ENCODE measurements around the gene SLC22A4.

The SLC22A4 gene

GRCh38 chr5:132275367-132276220, 18.6 kb upstream of the SLC22A4 start:
- DNase-seq (ENCODE audit: low read depth) = no peak

GRCh38 chr5:132277256-132277655, 16.9 kb upstream of the SLC22A4 start:
- no peak for DNase-seq (ENCODE audit: low read depth)

DNA sequence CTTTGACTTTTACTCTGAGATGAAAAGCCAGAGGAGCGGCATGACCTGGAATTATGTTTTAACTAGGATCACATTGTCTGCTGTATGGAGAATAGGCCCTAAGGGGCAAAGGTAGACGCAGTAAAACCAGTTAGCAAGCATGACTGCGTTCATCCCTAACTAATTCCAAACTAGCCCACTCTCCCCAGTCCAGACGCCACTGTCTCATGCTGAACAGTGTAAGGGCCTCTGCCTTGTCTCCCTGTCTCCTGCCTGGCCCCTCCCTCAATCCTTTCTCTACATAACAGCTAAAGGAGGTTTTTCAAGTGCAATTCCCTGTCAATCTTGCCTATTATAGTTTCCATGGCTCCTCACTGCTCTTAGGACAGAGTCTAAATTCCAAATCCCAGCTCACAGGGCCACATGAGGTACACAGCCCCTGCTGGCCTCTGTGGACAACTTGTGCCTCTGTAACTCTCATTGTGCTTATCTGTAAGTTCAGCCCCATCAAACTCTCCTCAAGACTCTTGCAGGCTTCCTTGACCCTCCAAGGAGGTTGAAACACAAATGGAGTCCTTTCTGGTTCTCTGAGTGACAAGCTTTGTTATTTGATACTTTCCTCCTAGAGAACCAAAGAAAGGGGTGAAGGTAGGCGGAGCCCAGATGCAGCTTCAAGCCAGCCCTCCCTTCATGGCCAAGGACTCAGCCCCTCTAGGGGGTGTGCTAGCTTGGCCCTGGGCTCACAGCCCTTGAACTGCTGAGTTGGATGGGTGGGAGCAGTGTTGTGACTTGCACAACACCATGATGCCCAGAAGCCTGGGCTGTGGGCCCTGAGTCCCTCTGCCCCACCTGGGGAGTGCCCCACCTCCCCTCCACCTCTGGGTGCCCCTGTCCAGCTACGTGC, 16.0 kb upstream of the SLC22A4 start:
- no peak for DNase-seq (ENCODE audit: low read depth)

- DNase-seq (ENCODE audit: low read depth) = no peak
Observed at GRCh38 chr5:132279801-132280200, 14.4 kb upstream of the SLC22A4 start.

DNA sequence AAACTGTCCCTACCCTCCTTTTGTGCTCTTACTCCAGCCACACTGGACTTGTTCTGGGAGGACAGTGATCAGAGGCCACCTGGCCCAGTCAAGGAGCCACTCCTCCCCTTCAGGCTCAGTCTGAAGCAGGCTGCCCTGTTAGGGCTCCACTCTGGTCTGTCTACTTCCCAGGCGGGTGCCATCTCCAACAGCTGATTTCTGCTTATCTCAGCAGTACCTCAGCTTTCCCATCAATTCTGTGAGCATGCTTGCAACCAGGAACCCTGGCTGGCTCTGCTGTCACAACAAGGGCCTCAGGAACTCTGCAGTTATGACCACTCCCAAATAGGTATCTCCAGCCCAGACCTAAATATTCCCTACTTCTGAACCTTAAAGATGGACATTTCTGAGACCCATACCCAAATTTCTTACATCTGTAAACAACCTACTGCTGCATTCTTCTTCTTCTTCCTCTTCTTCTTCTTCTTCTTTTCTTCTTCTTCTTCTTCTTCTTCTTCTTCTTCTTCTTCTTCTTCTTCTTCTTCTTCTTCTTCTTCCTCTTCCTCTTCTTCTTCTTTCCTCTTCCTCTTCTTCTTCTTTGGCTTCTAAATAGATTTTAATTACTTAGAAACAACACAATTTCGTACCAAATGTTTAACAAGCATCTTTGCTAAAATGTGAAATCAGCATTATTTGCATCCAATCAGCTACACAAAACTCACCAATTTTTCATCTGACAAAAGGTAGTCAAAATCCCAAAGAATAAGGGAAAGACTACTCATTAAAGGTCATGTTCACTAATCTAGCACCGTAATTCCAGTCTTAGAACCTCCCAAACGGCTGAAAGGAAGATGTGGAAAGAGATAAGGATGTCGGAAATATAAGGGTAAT, 13.6 kb upstream of the SLC22A4 start:
- DNase-seq (ENCODE audit: low read depth) = no peak

DNA sequence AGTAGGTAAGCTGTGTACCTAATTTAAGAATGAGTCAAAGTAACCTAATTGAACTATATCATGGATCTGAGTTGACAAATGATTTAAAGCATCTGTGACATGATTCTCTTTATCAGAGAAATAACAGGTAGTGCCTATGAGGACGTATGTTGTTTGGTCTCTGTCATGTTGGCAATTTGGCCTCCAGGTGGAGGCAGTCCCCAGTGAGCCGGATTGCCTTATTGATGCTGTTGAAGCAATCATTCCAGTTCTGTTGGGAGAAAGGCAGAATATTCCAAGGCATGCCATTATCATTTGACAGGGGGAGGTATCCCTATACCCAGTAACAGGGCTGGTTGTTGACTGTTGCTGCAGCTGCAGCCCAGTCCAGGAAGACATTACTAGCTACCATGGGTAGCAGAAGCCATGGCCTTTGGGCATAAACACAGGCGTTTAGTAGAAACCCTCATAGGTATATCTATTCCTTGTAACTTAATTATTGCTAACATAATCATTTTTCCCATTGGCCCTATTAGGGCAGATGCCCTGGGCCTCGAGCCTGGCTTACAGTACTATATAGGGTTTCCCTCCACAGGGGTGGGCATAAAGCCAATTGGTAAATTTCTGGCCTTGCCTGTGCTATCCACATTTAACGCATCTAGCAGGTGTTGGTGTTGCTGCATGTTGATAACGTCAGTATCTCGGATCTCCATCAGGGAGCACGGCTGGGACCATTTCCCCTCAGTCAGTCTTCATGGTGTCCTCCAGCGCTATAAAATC, 12.2 kb upstream of the SLC22A4 start:
- no peak for DNase-seq (ENCODE audit: low read depth)

DNA sequence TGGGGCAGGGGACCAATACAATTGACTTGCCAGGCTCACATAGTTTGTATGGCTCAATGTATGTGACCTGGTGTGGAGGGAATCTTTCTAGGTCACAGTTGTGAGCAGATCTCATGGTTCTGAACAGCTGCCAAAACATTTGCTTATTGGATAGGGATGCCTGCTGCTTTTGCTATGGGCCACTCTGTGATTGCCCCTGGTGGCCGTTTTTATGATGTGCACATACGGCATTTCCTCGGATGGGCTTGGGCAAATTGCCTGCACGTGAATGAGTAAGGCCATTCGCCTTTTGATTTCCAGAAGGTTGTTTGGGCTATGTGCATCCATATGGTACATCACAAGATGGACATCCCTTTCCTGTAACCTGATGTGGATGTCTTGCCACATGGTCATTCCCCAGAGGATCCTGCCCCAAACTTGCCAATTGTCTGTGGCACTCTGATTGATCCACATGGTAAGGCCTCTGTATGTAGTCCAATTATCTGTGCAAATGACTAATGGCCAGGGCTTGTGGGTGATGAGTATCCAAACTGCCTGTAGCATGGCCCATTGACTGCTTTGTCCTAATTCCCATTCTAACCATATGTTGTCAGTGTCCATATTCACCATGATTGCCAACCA, 10.7 kb upstream of the SLC22A4 start:
- no peak for DNase-seq (ENCODE audit: low read depth)

GRCh38 chr5:132289097-132289496, 5.1 kb upstream of the SLC22A4 start:
- DNase-seq (ENCODE audit: low read depth) = no peak

DNA sequence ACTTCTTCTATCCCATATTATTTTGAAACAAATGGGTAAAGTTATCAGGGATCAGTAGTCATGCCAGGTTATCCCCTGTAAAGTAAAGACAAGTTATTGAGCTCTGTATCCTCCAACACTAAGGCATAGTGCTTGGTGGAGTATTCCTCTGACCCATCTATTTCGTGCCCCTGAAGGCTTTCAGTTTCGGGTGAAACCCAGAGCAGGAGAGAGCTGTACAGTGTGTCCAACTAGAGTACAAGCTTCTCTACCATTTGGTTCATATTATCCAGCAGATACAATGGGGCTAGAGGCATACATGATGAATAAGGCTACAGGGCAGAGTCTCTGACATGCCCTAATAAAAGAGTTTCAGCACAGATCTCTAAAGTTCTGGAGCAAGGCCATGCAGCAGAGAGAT, 3.2 kb upstream of the SLC22A4 start:
- DNase-seq (ENCODE audit: low read depth) = no peak

DNA sequence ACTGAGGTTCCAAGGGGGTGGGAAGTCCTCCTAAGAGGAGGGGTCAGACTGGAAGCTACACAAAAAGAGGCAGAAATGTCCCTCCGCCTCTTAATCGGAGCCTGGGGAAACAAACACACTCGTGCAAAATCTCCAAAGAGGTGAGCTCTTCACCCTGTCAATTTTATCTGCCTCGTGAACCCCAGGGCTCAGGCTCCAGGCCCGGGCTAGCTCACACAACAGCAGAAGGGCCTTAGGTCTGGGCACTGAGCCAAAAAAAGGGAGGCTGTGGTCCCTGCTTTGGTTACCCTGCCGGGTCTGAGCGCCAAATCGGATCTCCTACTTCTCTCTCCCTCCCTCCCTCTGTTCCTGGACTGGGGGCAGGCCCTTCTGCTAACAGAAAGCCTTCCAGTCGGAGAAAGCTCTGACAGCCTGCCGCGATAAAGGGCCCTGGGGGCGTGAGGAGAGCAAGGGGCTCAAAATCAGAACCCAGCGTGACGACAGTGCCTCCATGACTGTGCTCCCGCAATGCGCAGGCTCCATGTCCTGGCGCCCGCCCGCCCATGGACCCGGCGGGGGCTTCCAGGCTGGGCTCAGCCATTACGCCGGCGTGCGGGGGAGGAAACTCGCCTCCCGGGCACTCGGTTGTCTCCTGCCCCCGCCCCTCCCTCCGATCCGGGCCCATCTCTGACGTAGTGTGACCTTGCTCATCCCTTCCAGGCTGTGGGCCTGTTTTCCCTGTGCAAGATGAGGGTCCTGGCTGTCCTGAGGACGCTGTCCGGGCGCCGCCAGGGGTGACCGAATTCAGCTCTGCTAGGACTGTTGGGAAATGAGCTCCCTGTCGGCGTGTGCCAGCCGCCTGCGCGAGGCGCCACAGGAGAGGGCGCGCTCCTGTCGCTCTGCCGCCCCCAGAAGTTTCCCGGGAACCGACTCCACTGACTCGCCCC, 865 bp upstream of the SLC22A4 start:
- peak; percentile 55 for DNase-seq (ENCODE audit: low read depth)

- DNase-seq (ENCODE audit: low read depth) = peak; percentile 45
Observed at GRCh38 chr5:132294728-132295504, 722 bp downstream of the SLC22A4 start.

- no peak for DNase-seq (ENCODE audit: low read depth)
Observed at GRCh38 chr5:132295505-132296411, 1.6 kb downstream of the SLC22A4 start.

DNA sequence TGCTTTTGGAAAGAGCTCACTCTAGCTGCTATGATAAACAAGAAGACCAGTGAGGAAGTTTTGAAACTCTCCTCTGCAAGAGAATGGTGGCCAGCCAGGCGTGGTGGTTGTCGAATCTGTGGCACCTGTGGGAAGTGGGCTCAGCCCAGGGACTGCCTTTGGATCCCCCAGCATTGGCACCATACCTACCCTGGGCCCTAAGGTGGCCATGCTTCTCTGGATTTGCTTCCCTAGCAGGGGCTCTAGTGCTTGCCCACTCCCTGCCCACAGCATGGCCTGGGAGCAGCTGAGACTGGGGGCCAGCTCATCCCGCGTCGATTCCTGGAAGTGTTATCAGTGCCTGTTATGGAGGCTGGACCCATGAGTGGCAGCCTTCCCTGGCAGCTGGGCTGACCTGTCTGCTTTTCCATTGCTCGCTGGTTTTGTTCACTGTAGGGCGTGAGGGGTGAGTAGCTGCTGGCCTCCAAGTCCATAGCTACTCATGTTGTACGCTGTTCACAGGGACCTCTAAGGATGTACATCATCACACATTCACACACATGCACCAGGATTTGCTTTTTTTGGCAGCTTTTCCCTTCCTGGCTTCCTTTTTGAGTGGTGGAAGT, 2.3 kb downstream of the SLC22A4 start:
- no peak for DNase-seq (ENCODE audit: low read depth)

DNA sequence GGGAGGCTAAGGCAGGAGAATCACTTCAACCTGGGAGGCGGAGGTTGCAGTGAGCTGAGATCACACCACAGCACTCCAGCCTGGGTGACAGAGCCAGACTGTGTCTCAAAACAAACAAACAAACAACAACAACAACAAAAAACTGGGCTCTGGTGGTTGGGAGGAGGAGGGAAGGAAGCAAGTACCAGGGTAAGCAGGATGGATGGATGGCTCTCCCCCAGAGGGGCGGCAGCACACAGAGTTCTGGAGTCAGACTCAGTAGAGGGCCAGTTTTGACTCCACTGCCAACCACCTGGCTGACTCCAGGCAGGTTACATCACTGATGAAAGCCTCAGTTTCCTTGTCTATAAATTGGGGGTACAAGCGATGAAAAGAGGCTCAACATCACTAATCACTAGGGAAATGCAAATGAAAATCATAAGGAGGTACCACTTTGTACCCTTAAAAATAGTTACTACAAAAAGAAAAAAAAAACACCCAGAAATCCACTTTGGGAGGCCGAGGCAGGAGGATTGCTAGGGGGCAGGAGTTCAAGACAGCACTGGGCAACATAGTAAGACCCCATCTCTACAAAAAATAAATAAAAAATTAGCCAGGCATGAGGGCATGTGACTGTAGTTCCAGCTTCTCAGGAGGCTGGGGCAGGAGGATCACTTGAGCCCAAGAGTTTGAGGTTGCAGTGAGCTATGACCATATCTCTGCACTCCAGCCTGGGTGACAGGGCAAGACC, 3.2 kb downstream of the SLC22A4 start:
- DNase-seq (ENCODE audit: low read depth) = no peak

DNA sequence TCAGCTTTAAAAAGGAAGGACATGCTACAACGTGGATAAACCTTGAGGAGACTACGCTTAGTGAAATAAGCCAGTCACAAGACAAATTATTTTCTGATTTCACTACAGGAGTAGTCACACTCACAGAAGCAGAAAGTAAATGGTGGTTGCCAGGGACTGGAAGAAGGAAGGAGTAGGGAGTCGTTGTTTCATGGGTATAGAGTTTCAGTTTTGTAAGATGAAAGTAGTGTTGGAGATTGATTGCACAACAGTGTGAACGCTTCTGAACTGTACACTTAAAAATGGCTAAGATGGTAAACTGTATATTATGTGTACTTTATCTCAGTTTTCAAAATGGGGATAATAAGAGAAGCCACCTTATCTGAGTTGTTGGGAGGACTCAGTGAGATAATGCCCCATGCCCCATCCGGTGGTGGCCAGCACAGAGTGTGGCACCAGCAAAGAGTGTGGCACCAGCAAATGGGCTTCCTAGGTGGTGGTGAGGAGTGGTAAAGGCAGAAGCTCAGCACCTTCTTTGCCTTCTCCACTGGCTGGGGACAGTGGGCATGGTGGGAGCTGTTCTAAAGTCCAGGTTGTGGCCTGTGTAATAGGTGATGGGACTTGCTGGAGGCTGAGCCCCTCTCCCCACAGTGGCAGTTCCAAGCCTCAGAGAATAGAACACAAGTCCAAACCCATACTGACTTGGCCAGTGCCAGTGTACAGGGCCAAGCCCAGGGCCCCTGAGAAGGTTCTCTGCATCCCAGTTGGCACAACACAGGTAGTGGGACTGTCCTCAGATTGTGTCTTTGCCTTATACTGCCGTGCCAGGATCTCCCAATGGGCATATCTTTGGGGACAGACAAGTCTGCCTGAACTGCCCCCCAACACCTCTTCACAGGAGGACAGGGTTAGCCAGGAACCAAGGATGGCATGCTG, 4.4 kb downstream of the SLC22A4 start:
- DNase-seq (ENCODE audit: low read depth) = no peak

DNA sequence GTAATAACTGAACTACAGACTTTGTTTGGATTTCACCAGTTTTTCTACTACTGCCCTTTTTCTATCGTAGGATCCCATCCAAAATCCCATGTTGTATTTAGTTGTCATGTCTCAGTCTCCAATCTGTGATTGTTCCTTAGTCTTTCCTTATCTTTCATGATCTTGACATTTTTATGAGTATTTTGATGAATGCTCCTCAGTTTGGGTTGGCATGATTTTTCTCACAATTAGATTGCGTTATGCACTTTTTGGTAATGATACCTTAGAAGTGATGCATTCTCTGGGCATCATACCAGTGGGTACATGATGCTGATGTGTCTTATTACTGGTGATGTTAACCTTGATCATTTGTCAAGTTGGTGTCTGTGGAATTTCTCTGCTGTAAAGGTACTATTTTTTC, 5.7 kb downstream of the SLC22A4 start:
- DNase-seq (ENCODE audit: low read depth) = no peak
